Astrocyte of the spinal cord (primary cell): Measurements from ENCODE around the gene CNBD2.
"Not testable (repeated sequence)": the region's sequence is repeated elsewhere in the genome, so short reads cannot be mapped to it uniquely, and the experiment has no call there.

Experiments
- DNase-seq: peaks from one replicate; pipeline ENCODE4 v3.0.0; 2011; ENCODE audit warnings: low read depth, low spot score
- H3K4me3 ChIP-seq: 2 replicates; pipeline ENCODE4 v1.5.1; 2011; ENCODE audit warnings: low read depth, mild to moderate bottlenecking, low read length, moderate library complexity
- in situ Hi-C: cut with HindIII; loops from 2 replicates; pipeline ENCODE4 v1.10.0; 2017; ENCODE audit warnings: low sequenced_read_pairs
- TF ChIP-seq, protein P1 (sequence below): IDR thresholded peaks from 2 replicates; pipeline ENCODE4 v1.5.1; 2012; ENCODE audit warnings: low read depth, mild to moderate bottlenecking, low read length, inconsistent platforms

The CNBD2 gene

DNA sequence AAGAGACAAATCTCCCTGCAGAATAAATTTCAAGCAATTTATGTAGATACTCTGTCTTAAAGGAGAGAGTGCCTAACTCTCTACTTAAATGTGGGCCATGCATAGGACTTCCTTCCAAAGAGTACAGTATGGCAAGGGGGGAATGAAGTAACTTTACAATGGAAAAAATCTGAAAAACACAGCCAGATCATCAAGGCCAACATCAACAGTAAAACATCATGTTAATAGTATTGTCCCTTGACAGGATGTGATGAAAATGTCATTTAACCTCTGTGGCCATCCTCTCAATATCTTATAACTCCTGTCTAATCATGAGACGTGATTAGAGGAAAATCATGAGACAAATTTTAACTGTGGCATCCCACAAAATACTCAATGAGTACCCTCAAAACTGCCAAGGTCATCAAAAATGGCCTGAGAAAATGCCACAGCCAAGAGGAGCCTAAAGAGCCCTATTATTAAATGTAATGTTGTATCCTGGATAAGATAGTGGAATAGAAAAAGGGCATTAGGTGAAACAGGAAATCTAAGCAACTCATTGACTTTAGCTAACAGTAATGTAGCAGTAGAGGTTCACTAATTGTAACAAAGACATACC lies 47.5 kb downstream of the CNBD2 start:
- H3K4me3 ChIP-seq = no peak overlapping the region
- TF ChIP-seq, protein P1, sequence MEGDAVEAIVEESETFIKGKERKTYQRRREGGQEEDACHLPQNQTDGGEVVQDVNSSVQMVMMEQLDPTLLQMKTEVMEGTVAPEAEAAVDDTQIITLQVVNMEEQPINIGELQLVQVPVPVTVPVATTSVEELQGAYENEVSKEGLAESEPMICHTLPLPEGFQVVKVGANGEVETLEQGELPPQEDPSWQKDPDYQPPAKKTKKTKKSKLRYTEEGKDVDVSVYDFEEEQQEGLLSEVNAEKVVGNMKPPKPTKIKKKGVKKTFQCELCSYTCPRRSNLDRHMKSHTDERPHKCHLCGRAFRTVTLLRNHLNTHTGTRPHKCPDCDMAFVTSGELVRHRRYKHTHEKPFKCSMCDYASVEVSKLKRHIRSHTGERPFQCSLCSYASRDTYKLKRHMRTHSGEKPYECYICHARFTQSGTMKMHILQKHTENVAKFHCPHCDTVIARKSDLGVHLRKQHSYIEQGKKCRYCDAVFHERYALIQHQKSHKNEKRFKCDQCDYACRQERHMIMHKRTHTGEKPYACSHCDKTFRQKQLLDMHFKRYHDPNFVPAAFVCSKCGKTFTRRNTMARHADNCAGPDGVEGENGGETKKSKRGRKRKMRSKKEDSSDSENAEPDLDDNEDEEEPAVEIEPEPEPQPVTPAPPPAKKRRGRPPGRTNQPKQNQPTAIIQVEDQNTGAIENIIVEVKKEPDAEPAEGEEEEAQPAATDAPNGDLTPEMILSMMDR = no peak
- in situ Hi-C loops = no loop called here
- no peak for DNase-seq

- DNase-seq = peak; percentile 53
- TF ChIP-seq, protein P1 = no peak
- H3K4me3 ChIP-seq = no peak overlapping the region
- in situ Hi-C loops = no loop called here
Observed at GRCh38 chr20:36017048-36017951, 48.9 kb downstream of the CNBD2 start.

GRCh38 chr20:36018208-36018988 lies 50.0 kb downstream of the CNBD2 start:
- DNase-seq = no peak
- no peak overlapping the region for H3K4me3 ChIP-seq
- TF ChIP-seq, protein P1 = no peak
- in situ Hi-C loops = no loop called here

DNA sequence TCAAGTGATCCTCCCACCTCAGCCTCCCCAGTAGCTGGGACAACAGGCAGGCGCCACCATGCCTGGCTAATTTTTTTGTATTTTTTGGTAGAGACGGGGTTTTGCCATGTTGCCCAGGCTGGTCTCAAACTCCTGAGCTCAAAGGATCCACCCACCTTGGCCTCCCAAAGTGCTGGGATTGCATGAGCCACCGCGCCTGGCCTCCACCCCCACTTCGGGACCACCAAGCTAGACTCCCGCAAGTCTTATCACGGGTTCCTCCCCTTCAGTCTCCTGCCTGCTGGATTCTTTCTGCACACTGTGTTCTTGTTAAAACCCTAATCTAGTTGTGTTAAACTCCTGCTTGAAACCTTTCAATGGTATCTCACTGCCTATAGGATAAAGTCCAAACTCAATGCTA lies 57.7 kb downstream of the CNBD2 start:
- H3K4me3 ChIP-seq, DNase-seq, in situ Hi-C loops: not testable (repeated sequence)

GRCh38 chr20:36028106-36028808 lies 59.9 kb downstream of the CNBD2 start:
- in situ Hi-C loops = no loop called here
- DNase-seq = no peak
- H3K4me3 ChIP-seq = no peak overlapping the region
- TF ChIP-seq, protein P1 = no peak

- no peak overlapping the region for H3K4me3 ChIP-seq
- in situ Hi-C loops = no loop called here
- TF ChIP-seq, protein P1 = no peak
- no peak for DNase-seq
Observed at GRCh38 chr20:36030149-36030548, 61.8 kb downstream of the CNBD2 start.
